ENCODE data around the gene GET4. TPM values are rescaled to one million over a fixed set of nuclear protein-coding genes. Genes with fewer than 3 reads are reported as not detected.

Gene GET4
- total and polyA plus RNA-seq, 2 of the 4 experiments (the other 2 are of a cell fraction): 11.3 to 30.9 TPM

GRCh38 chr7:853366-854117, 22.8 kb upstream of the GET4 start:
- intact Hi-C loops (cut with micrococcal nuclease) (no loop called here), dilution Hi-C loops (cut with HindIII; ENCODE audit: low sequenced_read_pairs, unreplicated experiment) (no loop called here), in situ Hi-C loops (cut with MboI; ENCODE audit: low sequenced_read_pairs) (no loop called here)
- Histone ChIP-seq H3K4me1 (ENCODE audit: control insufficient read depth, insufficient read depth, low read length) (no peaks in the 10 kb centered on the region), H4K20me1 (ENCODE audit: insufficient read depth, low read length) (peaks cover 12% of the 10 kb centered on the region; the same call in 1 of the 2 replicates), H3K18ac (ENCODE audit: low read depth, low read length) (no peak overlapping the region), H3K9me1 (ENCODE audit: insufficient read depth, low read length) (peaks cover 6% of the 10 kb centered on the region; the same call in 1 of the 2 replicates), H3K79me1 (ENCODE audit: low read depth in 1 of 2, low read length in 2 of 2) (peaks cover 11 to 34% of the 10 kb centered on the region in 2 experiments), H2BK120ac (ENCODE audit: low read depth, low read length) (no peak overlapping the region), H3K27me3 (ENCODE audit: control insufficient read depth, insufficient read depth, low read length) (no peaks in the 10 kb centered on the region), H2AK9ac (replicated peaks; ENCODE audit: low read depth, low read length, poor library complexity) (no peak overlapping the region), H3K4ac (ENCODE audit: low read depth, low read length) (no peak overlapping the region), H2BK5ac (ENCODE audit: low read depth, low read length, poor library complexity, severe bottlenecking) (no peak overlapping the region), H3K9ac (ENCODE audit: low read depth, low read length) (no peak overlapping the region), H3K9me3 (ENCODE audit: control insufficient read depth, insufficient read depth, low read length) (no peaks in the 10 kb centered on the region), H2AK5ac (ENCODE audit: low read depth, low read length) (no peak overlapping the region), H3K4me3 (ENCODE audit: insufficient read depth, low read depth, low read length) (no peak overlapping the region), H4K5ac (ENCODE audit: low read depth, low read length) (no peak overlapping the region), H2BK20ac (ENCODE audit: low read depth, low read length) (no peak overlapping the region), H3K36me3 (ENCODE audit: control insufficient read depth, insufficient read depth, low read length) (peaks cover 67% of the 10 kb centered on the region), H4K91ac (ENCODE audit: insufficient read depth, low read depth, low read length) (no peak overlapping the region), H2AFZ (replicated peaks; ENCODE audit: low read length, poor library complexity) (no peak overlapping the region), H3K23ac (ENCODE audit: low read depth, low read length) (no peak overlapping the region), H3K4me2 (ENCODE audit: low read depth, low read length) (no peak overlapping the region), H3K56ac (ENCODE audit: extremely low read depth, insufficient read depth, low read length) (no peak overlapping the region), H3K14ac (replicated peaks; ENCODE audit: low read depth, low read length) (no peak overlapping the region), H4K8ac (ENCODE audit: low read depth in 2 of 2, low read length in 2 of 2) (no peak overlapping the region), H3K27ac (ENCODE audit: insufficient read depth, low read length) (no peak overlapping the region), H2BK15ac (ENCODE audit: low read depth, low read length) (no peak overlapping the region)
- POLR2A ChIA-PET (ENCODE audit: unreplicated experiment): no interaction called here
- DNase-seq: no peak
- no peak for TF ChIP-seq RFX5 (IDR thresholded peaks at IDR 0.05; ENCODE audit: low read depth, low read length)
- TF ChIP-seq SMC3 (IDR thresholded peaks at IDR 0.05; ENCODE audit: low read depth, low read length): no peak
- TF ChIP-seq BHLHE40 (IDR thresholded peaks at IDR 0.05; ENCODE audit: low read depth, low read length): no peak
- no peak for TF ChIP-seq MAZ (IDR thresholded peaks at IDR 0.05; ENCODE audit: borderline replicate concordance, low read depth, low read length)
- TF ChIP-seq POLR2A (IDR thresholded peaks at IDR 0.05; ENCODE audit: low read depth, low read length): no peak
- no peak for TF ChIP-seq RCOR1 (IDR thresholded peaks at IDR 0.05; ENCODE audit: insufficient replicate concordance, low read length)
- TF ChIP-seq CTCF (conservative IDR thresholded peaks at IDR 0.05; ENCODE audit: low read depth, low read length): no peak
- TF ChIP-seq RAD21 (IDR thresholded peaks at IDR 0.05; ENCODE audit: low read length): no peak
- WGBS, 2 experiments (ENCODE audit: extremely low coverage in 2 of 2, insufficient read length in 1 of 2): 93% methylated on average over 18 of the region's 33 CpGs; no CpG with 5 or more reads in 1 of the 2 experiments
- ATAC-seq (ENCODE audit: low read depth): no peak
- BruUV-seq (replicated peaks): no TSS peak
- CTCF ChIA-PET: no interaction called here

Data from IMR-90 (cell line).